Sigmoid colon (tissue), 7 donors: Measurements from ENCODE around the gene MXRA8. TPM values are rescaled to one million over a fixed set of nuclear protein-coding genes. Genes with fewer than 3 reads are reported as not detected.
A peak's percentile ranks its signal among the peaks of the same experiment; 100 is the strongest.

ENCODE experiments used
- DNase-seq: peaks from one replicate; pipeline ENCODE4 v3.0.0-alpha.2; 2019
- H3K27ac ChIP-seq, 4 donors: fragments of 200-600 bp; sonication (generic); one replicate each; pipeline ENCODE4 v1.5.1; 2016 to 2019; ENCODE audit warnings: mild to moderate bottlenecking in 1 of 4
- H3K27me3 ChIP-seq, 3 donors: fragments of 200-600 bp; sonication (generic); one replicate each; pipeline ENCODE4 v1.5.1; 2019; ENCODE audit warnings: mild to moderate bottlenecking in 1 of 3
- H3K36me3 ChIP-seq, 4 donors: fragments of 200-600 bp; sonication (generic); one replicate each; pipeline ENCODE4 v1.5.1; 2016 to 2019
- H3K4me1 ChIP-seq, 4 donors: fragments of 200-600 bp; sonication (generic); one replicate each; pipeline ENCODE4 v1.5.1; 2017 to 2019
- H3K4me3 ChIP-seq, 4 donors: fragments of 200-600 bp; sonication (generic); one replicate each; pipeline ENCODE4 v1.5.1; 2017 to 2019; ENCODE audit warnings: mild to moderate bottlenecking in 2 of 4, moderate library complexity in 1 of 4
- H3K9me3 ChIP-seq, 4 donors: fragments of 200-600 bp in 3 of 4; sonication (generic) in 3 of 4; one replicate each; pipeline versions ENCODE4 v1.5.1 to v1.6.1; 2013 to 2019
- EP300 ChIP-seq, 4 donors: sonication (generic); formaldehyde crosslinking; IDR thresholded peaks; one replicate each; pipeline ENCODE4 v1.6.1; 2017; ENCODE audit warnings: antibody characterized with exemption in 4 of 4
- POLR2A ChIP-seq, 2 donors: fragments of 450-650 bp; IDR thresholded peaks; one replicate each; pipeline ENCODE4 v1.6.1; 2016; ENCODE audit warnings: antibody characterized with exemption in 2 of 2, mild to moderate bottlenecking in 2 of 2, moderate library complexity in 2 of 2
- POLR2AphosphoS5 ChIP-seq, 4 donors: sonication (generic); formaldehyde crosslinking; IDR thresholded peaks; one replicate each; pipeline ENCODE4 v1.6.1; 2017; ENCODE audit warnings: antibody characterized with exemption in 4 of 4
- WGBS, 2 donors: extraction: QIAGEN DNeasy Blood & Tissue Kit; methylation state at CpG; one replicate each; pipeline ENCODE4 v1.1.7; 2013; 5-methylcytosine and 5-hydroxymethylcytosine counted together
- intact Hi-C: fragments of 100-400 bp; cut with DNase I; formaldehyde crosslinking; loops from one replicate; pipeline ENCODE4 v1.15.1; 2023
- polyA plus RNA-seq, 3 donors: library from polyadenylated mRNA; stranded (reverse); fragments of 200-250 nt; gene quantifications; one replicate each; pipeline ENCODE4 v1.2.3, GENCODE V29; 2013
- total RNA-seq, 4 donors: library from RNA; depleted of rRNA; stranded (reverse); fragments of >200 nt; gene quantifications; one replicate each; pipeline ENCODE4 v1.1.0, GENCODE V29; 2016
- TF ChIP-seq, protein P1 (sequence below), 4 experiments: fragments of 450-650 bp in 3 of 4; fragments of 200-600 bp in 1 of 4; IDR thresholded peaks; one replicate each; pipeline ENCODE4 v1.5.1; 2016 to 2019; ENCODE audit warnings: antibody characterized with exemption in 4 of 4, mild to moderate bottlenecking in 3 of 4, moderate library complexity in 2 of 4
- donor health status: healthy with polysubstance abuse.
- donor health status: Bipolar disorder and iron deficiency.
- donor health status: healthy.

Gene MXRA8
- total and polyA plus RNA-seq, 7 donors, result 2.8 to 234 (median 78.8) TPM

DNA sequence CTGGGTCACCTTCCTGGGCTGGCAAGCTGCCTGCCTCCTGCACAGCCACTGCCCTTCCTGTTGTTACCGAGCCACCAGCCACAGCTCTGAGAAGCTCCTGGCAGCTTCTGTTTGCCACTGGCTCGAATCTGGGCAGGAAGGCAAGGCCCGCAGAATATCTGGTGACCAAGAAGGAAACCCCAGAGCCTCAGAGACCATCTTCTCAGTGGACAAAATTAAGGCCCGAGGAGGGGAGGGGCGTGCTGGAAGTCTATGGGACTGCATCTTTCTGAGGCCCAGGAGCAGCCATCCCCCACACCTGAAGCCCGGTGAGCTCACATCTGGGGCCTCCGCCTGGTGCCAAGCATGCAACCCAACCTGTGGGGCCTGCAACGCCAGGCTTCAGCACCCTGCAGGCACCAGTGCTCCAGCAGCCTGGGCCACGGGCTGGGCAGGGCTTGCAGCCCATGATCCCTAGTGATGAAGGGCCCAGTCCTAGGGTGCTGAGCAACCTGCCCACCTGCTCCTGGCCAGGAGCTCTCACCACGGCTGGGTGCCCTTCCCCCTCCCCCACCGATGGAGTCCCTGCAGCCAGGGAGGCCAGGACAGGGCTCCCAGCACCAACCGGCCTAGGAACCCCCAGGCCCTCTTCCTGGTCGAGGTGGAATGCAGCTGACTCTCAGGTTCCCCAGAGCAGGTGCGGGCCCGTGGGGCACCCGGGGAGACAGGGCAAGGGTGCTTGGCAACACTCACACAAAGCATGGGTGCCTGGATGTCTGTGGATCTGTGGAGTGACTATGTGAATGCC, 32.9 kb downstream of the MXRA8 start:
- intact Hi-C loops, result loop anchor here (2.0 kb wide), 1 partner anchor 23 kb away; the partner anchor contains the start of gene DVL1
- no peaks in the 10 kb centered on the region for H3K9me3 ChIP-seq
- peak overlapping the region; percentile 87 to 100 (median 98) for H3K4me3 ChIP-seq
- DNase-seq, result peak; percentile 79
- peaks cover 3 to 53% (median 46%) of the 10 kb centered on the region in 4 donors for H3K4me1 ChIP-seq
- H3K27ac ChIP-seq, result peak overlapping the region; percentile 90 to 94 (median 92)
- no peak for TF ChIP-seq EP300 (IDR thresholded peaks at IDR 0.05)
- TF ChIP-seq, protein P1, sequence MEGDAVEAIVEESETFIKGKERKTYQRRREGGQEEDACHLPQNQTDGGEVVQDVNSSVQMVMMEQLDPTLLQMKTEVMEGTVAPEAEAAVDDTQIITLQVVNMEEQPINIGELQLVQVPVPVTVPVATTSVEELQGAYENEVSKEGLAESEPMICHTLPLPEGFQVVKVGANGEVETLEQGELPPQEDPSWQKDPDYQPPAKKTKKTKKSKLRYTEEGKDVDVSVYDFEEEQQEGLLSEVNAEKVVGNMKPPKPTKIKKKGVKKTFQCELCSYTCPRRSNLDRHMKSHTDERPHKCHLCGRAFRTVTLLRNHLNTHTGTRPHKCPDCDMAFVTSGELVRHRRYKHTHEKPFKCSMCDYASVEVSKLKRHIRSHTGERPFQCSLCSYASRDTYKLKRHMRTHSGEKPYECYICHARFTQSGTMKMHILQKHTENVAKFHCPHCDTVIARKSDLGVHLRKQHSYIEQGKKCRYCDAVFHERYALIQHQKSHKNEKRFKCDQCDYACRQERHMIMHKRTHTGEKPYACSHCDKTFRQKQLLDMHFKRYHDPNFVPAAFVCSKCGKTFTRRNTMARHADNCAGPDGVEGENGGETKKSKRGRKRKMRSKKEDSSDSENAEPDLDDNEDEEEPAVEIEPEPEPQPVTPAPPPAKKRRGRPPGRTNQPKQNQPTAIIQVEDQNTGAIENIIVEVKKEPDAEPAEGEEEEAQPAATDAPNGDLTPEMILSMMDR (IDR thresholded peaks at IDR 0.05), result no peak
- TF ChIP-seq POLR2AphosphoS5 (IDR thresholded peaks at IDR 0.05), result no peak
- H3K27me3 ChIP-seq, result no peaks in the 10 kb centered on the region
- WGBS, 2 donors, result 13 to 60% methylated on average over 16 of the region's 16 CpGs
- H3K36me3 ChIP-seq, result peaks cover under 1 to 36% (median 13%) of the 10 kb centered on the region in 4 donors

DNA sequence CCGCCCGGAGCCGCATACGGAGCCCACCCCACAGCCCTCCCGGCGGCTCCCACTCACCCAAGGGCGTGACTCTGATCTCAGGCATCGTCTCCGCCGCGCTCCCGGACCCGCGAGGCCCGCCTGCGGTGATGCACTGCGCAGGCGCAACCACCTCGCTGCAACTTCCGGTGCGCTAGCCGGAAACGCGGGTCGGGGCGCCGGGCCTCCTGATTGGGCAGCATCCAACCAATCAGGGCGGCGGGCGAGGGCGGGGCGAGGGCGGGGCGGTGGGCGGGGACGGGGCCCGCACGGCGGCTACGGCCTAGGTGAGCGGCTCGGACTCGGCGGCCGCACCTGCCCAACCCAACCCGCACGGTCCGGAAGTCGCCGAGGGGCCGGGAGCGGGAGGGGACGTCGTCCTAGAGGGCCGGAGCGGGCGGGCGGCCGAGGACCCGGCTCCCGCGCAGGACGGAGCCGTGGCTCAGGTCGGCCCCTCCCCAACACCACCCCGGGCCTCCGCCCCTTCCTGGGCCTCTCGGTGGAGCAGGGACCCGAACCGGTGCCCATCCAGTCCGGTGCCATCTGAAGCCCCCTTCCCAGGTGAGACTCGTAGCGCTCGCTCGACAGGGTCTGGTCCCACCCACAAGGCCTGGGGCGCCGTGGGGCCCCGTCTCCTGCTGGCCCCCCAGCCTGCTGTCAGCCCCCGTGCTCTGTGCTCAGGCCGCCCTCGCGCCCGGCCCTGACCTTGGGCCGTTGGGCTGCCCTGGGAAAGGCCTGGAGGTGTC, 33.6 kb downstream of the MXRA8 start, which contains the start of the genes CPTP and INTS11:
TSS of gene CPTP (plus strand) at position 279 of the 764 bp plus-strand sequence. CDS start 2,109 bp downstream, outside the sequence.
TSS of gene INTS11 (minus strand) at position 137 of the 764 bp plus-strand sequence. CDS start at position 85, 52 bp downstream.
- 0 to 4% methylated on average over 84 of the region's 84 CpGs for WGBS, 2 donors
- Histone ChIP-seq H3K36me3 (peaks cover 8 to 44% (median 16%) of the 10 kb centered on the region in 4 donors), H3K4me1 (peaks cover 3 to 59% (median 47%) of the 10 kb centered on the region in 4 donors), H3K9me3 (no peaks in the 10 kb centered on the region), H3K27ac (peak within 1 kb of the TSS; percentile 90 to 94 (median 92)), H3K4me3 (peak within 1 kb of the TSS; percentile 87 to 100 (median 98)), H3K27me3 (no peaks in the 10 kb centered on the region)
- intact Hi-C loops, result loop anchor here (2.0 kb wide), 1 partner anchor 24 kb away; the partner anchor contains the start of gene DVL1
- DNase-seq, result peak; percentile 97
- peak; percentile 90 to 96 (median 94) for TF ChIP-seq POLR2AphosphoS5 (IDR thresholded peaks at IDR 0.05)
- TF ChIP-seq, protein P1 (IDR thresholded peaks at IDR 0.05), result no peak
- peak; percentile 53 to 79 for TF ChIP-seq POLR2A (IDR thresholded peaks at IDR 0.05)
- TF ChIP-seq EP300 (IDR thresholded peaks at IDR 0.05), result no peak

DNA sequence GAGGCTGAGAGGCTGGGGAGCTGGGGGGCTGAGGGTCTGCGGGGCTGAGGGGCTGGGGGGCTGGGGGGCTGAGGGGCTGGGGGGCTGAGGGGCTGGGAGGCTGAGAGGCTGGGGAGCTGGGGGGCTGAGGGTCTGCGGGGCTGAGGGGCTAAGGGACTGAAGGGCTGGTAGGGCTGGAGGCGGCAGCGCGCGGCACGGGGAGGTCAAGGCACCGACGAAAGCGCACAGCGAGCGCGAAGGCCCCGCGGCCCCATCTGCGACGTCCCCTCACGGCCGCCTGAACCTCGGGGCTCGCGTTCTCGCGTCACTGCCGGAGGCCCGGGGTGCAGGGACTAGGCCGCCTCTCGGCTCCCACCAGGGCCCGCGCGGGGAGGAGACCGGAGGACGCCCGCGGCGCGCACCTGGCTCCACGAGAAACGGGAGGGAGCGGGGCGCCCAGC, 34.3 kb downstream of the MXRA8 start:
- Histone ChIP-seq H3K27ac (peak overlapping the region; percentile 90 to 94 (median 92)), H3K27me3 (no peaks in the 10 kb centered on the region), H3K4me3 (peak overlapping the region; percentile 87 to 100 (median 98)), H3K4me1 (peaks cover 3 to 63% (median 51%) of the 10 kb centered on the region in 4 donors), H3K9me3 (no peaks in the 10 kb centered on the region), H3K36me3 (peaks cover 11 to 50% (median 16%) of the 10 kb centered on the region in 4 donors)
- intact Hi-C loops, result loop anchor here (2.0 kb wide), 1 partner anchor 25 kb away; the partner anchor contains the start of gene DVL1
- DNase-seq, result no peak
- TF ChIP-seq POLR2A (IDR thresholded peaks at IDR 0.05), result no peak
- no peak for TF ChIP-seq POLR2AphosphoS5 (IDR thresholded peaks at IDR 0.05)
- TF ChIP-seq, protein P1 (IDR thresholded peaks at IDR 0.05), result no peak
- no peak for TF ChIP-seq EP300 (IDR thresholded peaks at IDR 0.05)
- WGBS, 2 donors, result 1% methylated on average over 41 of the region's 41 CpGs

DNA sequence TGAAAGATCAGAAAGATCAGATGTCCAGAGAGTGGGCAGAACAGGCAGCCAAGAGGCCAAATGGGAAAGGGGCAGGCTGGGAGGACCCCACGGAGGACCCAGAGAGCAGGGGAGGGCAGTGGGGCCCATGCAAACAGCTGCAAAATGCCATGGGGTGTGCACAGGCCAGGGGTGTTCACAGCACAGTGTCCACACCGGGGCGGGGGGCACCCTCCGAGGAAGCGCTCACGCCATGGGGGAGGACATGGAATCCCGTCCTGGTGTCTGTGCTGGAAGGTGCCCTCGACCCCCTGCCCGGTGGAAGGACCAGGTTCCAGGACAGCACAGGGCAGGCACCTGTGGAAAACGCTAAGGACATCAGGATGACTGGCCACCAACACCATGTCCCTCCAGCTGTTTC, 35.4 kb downstream of the MXRA8 start:
- DNase-seq, result no peak
- TF ChIP-seq EP300 (IDR thresholded peaks at IDR 0.05), result no peak
- TF ChIP-seq, protein P1 (IDR thresholded peaks at IDR 0.05), result no peak
- TF ChIP-seq POLR2A (IDR thresholded peaks at IDR 0.05), result no peak
- TF ChIP-seq POLR2AphosphoS5 (IDR thresholded peaks at IDR 0.05), result no peak
- intact Hi-C loops, result no loop called here
- 88 to 93% methylated on average over 10 of the region's 10 CpGs for WGBS, 2 donors
- no peak overlapping the region for H3K4me3 ChIP-seq
- no peaks in the 10 kb centered on the region for H3K9me3 ChIP-seq
- H3K4me1 ChIP-seq, result peaks cover 3 to 73% (median 63%) of the 10 kb centered on the region in 4 donors
- H3K36me3 ChIP-seq, result peaks cover 11 to 44% (median 13%) of the 10 kb centered on the region in 4 donors
- no peaks in the 10 kb centered on the region for H3K27me3 ChIP-seq
- H3K27ac ChIP-seq, result no peak overlapping the region
